Measurements from ENCODE around the gene CD164L2.

The CD164L2 gene

GRCh38 chr1:27361044-27361402 is 22.1 kb downstream of the CD164L2 start:
- no peak for DNase-seq

DNA sequence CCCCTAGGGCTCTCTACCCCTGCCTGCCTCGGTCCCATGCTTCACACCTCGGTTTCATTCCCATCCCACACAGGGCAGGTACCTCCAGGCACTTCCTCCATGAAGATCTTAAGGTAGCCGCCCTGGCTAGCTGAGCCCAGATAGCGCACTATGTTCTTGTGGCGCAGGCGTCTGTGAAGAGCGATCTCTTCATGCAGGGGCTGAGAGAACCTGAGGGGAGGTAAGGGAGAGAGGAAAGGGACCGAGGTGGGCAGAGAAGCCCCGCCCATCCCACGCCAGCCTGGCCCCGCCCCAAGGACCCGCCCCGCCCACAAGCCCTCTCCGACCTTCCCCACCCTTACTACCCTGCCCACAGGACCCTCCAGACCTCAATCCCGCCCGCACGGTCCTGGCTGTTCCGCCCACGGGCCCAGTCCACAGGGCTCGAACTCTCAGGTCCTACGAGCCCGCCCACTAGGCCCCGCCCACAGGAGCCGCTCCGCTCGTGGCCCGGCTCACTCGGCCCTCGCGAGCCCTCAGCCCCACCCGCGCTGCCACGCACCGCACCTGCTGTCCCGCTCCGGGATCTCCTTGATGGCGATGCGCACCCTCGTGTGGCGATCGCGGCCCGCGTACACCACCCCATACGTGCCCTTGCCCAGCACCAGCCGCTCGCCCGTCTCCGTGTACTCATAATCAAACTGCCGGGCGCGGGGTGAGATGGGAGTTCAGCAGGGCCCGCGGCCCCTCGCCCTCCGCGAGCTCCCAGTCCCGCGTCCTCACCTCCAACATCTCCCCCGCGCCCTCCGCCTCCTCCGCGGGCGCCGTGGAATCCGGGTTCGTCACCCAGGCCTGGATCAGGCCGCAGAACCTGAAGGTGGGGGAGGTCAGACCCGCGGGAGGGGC is 22.7 kb downstream of the CD164L2 start:
- DNase-seq, result peak; percentile 56

GRCh38 chr1:27359822-27360158 is 23.3 kb downstream of the CD164L2 start:
- DNase-seq, result no peak

DNA sequence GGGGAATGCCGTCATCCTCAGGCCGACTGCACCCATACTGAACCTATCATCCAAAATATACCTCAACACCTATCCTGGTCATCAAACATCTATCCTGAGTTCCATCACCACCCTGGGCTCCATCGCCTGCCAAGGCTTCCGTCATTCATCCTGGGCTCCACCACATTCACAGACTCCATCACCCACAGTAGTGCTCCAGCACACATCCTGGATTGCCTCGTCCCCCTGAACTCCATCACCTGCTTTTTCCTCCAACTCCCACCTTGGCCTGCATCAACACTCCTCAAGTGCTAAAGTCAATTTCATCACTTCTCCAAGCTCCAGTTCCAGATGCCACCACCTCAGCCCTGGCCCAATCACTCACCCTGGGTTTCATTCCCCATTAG is 24.2 kb downstream of the CD164L2 start:
- no peak for DNase-seq

GRCh38 chr1:27358038-27358927 is 24.9 kb downstream of the CD164L2 start:
- DNase-seq, result no peak

DNA sequence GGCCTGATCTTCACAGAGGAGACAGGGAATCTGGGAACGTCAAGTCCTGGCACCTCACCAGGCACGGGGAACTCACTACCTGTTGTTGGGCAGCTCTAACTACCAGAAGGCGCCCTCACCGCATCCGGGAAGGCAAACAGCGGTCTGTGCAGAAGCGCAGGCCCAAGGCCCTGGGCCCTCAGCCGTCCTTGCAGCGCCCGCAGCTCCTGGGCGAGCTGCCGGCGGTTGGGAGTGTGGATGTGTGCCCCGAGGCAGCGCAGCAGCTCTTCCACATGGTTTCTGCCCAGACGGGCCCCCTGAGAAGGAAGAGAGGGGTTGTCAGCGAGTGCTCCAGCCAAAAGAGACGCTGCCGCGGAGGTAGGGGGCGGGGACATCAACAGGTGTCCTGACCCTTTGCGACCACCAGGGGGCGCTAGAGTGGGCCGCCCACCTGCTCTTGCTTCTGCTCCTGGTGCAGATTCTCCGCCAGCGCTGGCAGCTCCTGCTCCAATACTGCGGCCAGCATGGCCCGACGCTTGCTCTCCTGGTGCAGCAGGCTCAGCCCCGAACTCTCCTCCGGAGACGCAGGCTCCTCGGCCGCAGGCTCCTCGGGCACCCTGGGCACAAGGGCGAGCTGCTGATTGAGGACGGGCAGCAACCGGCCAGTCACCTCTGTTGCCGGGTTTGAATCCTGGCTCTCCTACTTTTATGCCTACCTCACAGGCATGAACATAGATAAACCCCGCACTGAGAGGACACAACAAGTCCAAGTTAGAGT is 25.7 kb downstream of the CD164L2 start:
- DNase-seq, result peak; percentile 72

GRCh38 chr1:27356619-27357280 is 26.4 kb downstream of the CD164L2 start:
- no peak for DNase-seq

- no peak for DNase-seq
These were observed 26.9 kb downstream of the CD164L2 start for GRCh38 chr1:27356277-27356618.

- no peak for DNase-seq
These were observed 27.4 kb downstream of the CD164L2 start for GRCh38 chr1:27355683-27356082.

GRCh38 chr1:27353629-27354028 is 29.5 kb downstream of the CD164L2 start:
- no peak for DNase-seq

DNA sequence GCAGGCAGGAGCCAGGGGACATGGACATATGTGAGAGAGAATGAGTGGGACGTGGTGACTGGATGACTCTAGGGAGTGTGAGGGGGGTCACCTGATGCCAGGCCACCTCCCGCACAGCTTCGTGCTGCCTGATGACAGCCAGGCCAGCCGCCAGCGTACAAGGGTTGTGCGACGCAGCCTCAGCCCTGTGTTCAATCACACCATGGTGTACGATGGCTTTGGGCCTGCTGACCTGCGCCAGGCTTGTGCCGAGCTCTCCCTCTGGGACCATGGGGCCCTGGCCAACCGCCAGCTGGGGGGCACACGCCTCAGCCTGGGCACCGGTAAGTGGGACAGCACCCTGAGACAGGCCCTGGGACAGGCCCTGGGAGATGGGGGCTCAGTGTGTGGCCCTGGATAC is 30.0 kb downstream of the CD164L2 start:
- no peak for DNase-seq

- DNase-seq, result no peak
These were observed 31.5 kb downstream of the CD164L2 start for GRCh38 chr1:27351541-27352107.

DNA sequence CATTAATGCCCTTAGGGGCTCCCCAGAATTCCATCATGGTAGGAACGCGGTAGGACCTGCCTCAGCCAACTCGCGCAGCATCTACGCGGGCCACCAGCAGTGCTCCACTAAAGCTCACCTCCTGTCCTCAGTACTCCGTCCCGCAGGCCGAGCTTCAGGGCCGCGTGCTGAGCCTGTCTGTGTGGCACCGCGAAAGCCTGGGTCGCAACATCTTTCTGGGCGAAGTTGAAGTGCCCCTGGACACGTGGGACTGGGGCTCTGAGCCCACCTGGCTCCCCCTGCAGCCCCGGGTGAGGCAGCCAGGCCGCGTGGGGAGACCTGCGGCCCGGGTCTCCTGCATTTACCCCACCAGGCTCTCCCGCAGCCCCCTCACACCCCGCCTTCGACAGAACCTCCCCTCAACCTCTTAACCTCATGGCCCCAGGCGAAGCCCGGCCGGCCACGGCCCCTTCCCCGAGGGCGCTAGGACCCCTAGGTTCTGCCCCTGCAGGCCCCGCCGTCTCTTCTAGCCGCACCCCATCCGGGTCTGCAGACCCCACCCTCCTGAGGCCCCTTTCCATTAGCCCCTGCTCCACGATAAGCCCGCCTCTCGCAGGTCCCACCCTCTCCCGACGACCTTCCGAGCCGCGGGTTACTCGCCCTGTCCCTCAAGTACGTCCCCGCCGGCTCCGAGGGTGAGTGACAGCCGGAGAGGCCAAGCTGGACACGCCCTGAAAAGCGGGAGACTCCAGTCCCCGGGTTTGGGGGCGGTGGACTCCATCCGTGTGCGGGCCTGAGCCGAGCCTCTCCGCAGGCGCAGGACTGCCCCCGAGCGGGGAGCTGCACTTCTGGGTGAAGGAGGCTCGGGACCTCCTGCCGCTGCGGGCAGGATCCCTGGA is 32.2 kb downstream of the CD164L2 start:
- DNase-seq, result no peak

DNA sequence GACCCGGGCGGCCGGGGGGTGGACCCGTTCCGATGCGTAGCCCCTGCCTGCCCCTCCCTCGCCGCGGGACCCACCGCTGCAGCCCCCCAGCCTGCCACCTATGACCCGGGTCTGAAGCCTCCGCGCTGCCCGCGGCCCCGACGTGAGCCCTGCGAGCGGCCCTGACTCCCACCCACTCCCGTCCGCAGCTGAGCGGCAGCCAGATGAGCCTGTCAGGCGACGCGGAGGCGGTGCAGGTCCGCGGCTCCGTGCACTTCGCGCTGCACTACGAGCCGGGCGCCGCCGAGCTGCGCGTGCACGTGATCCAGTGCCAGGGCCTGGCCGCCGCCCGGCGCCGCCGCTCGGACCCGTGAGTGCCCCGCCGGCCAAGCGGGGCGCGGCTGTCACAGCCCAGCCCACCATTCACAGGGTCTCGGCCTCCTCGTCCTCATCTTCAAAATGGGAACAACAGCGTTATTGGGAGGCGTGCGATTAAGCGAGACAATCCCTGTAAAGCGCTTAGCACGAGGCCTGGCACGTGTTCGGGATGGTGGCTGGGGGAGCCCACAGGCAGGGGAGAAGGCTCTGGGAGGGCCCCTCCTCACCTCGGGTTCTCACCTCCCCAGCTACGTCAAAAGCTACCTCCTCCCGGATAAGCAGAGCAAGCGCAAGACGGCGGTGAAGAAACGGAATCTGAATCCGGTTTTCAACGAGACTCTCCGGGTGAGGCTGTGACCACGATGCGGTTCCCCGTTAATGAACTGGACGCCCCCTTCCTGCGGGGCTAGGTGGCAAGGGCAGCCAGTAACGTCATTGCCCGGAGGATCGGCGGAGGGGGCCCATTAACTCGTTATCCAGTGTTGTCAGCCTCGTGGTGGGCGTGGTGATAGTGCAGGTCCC is 33.1 kb downstream of the CD164L2 start:
- DNase-seq, result no peak

GRCh38 chr1:27348861-27349783 is 34.0 kb downstream of the CD164L2 start:
- DNase-seq, result no peak

- no peak for DNase-seq
These were observed 36.0 kb downstream of the CD164L2 start for GRCh38 chr1:27346991-27347624.

- DNase-seq, result no peak
These were observed 36.8 kb downstream of the CD164L2 start for GRCh38 chr1:27346357-27346756.

DNA sequence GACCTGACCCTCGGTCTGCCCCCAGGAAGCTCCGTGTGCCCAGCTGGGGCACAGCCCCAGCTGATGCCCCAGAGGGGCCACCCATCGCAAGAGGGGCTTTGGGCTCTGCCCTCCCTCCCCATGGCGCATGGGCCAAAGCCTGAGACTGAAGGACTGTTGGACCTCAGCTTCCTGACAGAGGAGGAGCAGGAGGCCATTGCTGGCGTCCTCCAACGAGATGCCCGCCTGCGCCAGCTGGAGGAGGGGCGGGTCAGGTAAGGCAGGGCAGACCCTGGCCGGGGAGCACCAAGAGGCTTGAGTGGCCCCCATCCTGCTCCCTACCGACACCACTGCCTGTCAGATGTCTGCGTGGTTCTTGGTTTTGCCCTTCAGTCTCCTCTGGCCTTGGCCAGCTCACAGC is 37.9 kb downstream of the CD164L2 start:
- DNase-seq, result no peak

- no peak for DNase-seq
These were observed 39.5 kb downstream of the CD164L2 start for GRCh38 chr1:27343639-27344025.

Data from T-helper 9 cell (primary cell).